Cardiac muscle cell (in vitro differentiated cells and primary cell): ENCODE data around the gene HLA-G. TPM values are rescaled to one million over a fixed set of nuclear protein-coding genes. Genes with fewer than 3 reads are reported as not detected.
A peak's percentile ranks its signal among the peaks of the same experiment; 100 is the strongest.

Experiments
- DNase-seq, 2 donors: peaks; one replicate each; pipeline versions ENCODE4 v3.0.0 to v3.0.0-alpha.2; 2010 to 2017; ENCODE audit warnings: low read depth in 1 of 2, low spot score in 1 of 2
- H3K27ac ChIP-seq: fragments of 200-600 bp; sonication (generic); 2 replicates; pipeline ENCODE4 v1.5.1; 2016
- H3K27me3 ChIP-seq: fragments of 200-600 bp; sonication (generic); 2 replicates; pipeline ENCODE4 v1.6.0; 2016; ENCODE audit warnings: control low read depth
- H3K36me3 ChIP-seq: fragments of 200-600 bp; sonication (generic); 2 replicates; pipeline ENCODE4 v1.5.1; 2016; ENCODE audit warnings: control low read depth
- H3K4me1 ChIP-seq: fragments of 200-600 bp; sonication (generic); 2 replicates; pipeline ENCODE4 v1.8.1; 2017; ENCODE audit warnings: low read depth, mild to moderate bottlenecking, mixed run types
- H3K4me3 ChIP-seq: fragments of 200-600 bp; sonication (generic); 2 replicates; pipeline ENCODE4 v1.5.1; 2016; ENCODE audit warnings: mild to moderate bottlenecking
- H3K9me3 ChIP-seq: fragments of 200-600 bp; sonication (generic); 2 replicates; pipeline ENCODE4 v1.5.1; 2017; ENCODE audit warnings: low read depth, mild to moderate bottlenecking, control low read depth
- polyA plus RNA-seq: library from polyadenylated mRNA; unstranded; fragments of >200 nt; fragmentation: Nextera tagmentation; extraction: Ambion mirVana; gene quantifications from 2 replicates; pipeline ENCODE4 v1.2.1, GENCODE V29; 2016
- total RNA-seq: library from RNA; depleted of rRNA; stranded (reverse); fragments of >200 nt; gene quantifications from 2 replicates; pipeline ENCODE4 v1.2.3, GENCODE V29; 2016
- TF ChIP-seq, protein P1 (sequence below): IDR thresholded peaks from 2 replicates; pipeline ENCODE4 v1.5.1; 2012; ENCODE audit warnings: low read depth, mild to moderate bottlenecking, low read length

Gene HLA-G
- total and polyA plus RNA-seq, 2 experiments from 2014 or later = 0.12 TPM; not detected in 1

DNA sequence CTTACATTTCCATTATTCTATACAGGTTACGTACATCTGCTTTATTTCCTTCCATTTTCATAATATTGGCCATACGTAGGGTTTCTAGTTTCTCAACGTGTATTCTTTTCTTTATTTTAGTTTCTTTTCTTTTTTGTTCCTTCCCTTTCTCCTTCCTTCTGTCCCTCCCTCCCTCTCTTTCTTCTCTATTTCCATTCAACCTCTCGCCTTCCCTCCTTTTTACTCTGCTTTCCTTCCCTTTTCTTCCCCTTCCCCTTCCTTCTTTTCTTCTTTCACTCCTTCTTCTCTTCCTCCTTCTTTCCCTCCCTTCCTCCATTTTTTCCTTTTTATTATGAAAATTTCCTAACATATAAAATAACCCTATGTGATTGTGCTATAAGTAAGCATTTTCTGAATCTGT lies 8.7 kb upstream of the HLA-G start:
- Histone ChIP-seq H3K27ac (no peak overlapping the region), H3K9me3 (no peaks in the 10 kb centered on the region), H3K27me3 (peaks cover 20% of the 10 kb centered on the region), H3K4me1 (no peaks in the 10 kb centered on the region), H3K36me3 (no peaks in the 10 kb centered on the region), H3K4me3 (no peak overlapping the region)
- TF ChIP-seq, protein P1, sequence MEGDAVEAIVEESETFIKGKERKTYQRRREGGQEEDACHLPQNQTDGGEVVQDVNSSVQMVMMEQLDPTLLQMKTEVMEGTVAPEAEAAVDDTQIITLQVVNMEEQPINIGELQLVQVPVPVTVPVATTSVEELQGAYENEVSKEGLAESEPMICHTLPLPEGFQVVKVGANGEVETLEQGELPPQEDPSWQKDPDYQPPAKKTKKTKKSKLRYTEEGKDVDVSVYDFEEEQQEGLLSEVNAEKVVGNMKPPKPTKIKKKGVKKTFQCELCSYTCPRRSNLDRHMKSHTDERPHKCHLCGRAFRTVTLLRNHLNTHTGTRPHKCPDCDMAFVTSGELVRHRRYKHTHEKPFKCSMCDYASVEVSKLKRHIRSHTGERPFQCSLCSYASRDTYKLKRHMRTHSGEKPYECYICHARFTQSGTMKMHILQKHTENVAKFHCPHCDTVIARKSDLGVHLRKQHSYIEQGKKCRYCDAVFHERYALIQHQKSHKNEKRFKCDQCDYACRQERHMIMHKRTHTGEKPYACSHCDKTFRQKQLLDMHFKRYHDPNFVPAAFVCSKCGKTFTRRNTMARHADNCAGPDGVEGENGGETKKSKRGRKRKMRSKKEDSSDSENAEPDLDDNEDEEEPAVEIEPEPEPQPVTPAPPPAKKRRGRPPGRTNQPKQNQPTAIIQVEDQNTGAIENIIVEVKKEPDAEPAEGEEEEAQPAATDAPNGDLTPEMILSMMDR = no peak
- DNase-seq = no peak

DNA sequence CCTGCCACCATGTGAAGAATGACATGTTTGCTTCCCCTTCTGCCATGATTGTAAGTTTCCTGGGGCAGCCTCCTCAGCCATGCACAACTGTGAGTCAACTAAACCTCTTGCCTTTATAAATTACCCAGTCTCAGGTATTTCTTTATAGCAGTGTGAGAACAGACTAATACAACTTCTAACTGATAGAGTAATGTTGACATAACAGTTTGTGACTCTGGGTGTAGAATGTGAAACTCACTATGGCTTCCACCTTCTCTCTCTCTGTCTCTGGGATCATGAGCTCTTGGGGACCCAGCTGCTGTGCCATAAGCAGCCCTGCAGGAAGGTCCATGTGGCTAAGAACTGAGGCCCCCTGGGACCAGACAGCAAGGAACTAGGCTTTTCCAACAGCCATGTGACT lies 3.5 kb upstream of the HLA-G start:
- TF ChIP-seq, protein P1 = no peak
- H3K27ac ChIP-seq = no peak overlapping the region
- DNase-seq = no peak
- H3K4me3 ChIP-seq = no peak overlapping the region
- peaks cover 69% of the 10 kb centered on the region for H3K27me3 ChIP-seq
- no peaks in the 10 kb centered on the region for H3K9me3 ChIP-seq
- no peaks in the 10 kb centered on the region for H3K36me3 ChIP-seq
- H3K4me1 ChIP-seq = no peaks in the 10 kb centered on the region

DNA sequence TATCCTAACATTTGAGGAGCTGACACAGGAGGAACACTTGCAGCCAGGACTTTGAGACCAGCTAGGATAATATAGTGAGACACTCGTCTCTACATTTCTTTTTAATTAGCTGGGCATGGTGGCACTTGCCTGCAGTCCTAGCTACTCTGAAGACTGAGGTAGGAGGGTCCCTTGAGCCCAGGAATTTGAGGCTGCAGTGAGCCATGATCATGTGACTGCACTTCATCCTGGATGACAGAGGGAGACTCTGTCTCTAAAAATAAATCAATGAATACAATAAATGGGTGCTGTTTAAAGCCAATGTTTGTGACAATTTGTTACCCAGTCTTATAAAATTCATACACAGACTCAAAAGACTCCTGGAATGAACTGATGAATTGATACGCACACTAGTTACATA lies 1.8 kb upstream of the HLA-G start:
- peaks cover 82% of the 10 kb centered on the region for H3K27me3 ChIP-seq
- no peaks in the 10 kb centered on the region for H3K36me3 ChIP-seq
- H3K4me3 ChIP-seq = no peak overlapping the region
- TF ChIP-seq, protein P1 = no peak
- peak in 1 of 2 donors; percentile 5 for DNase-seq
- H3K27ac ChIP-seq = no peak overlapping the region
- H3K9me3 ChIP-seq = no peaks in the 10 kb centered on the region
- no peaks in the 10 kb centered on the region for H3K4me1 ChIP-seq

DNA sequence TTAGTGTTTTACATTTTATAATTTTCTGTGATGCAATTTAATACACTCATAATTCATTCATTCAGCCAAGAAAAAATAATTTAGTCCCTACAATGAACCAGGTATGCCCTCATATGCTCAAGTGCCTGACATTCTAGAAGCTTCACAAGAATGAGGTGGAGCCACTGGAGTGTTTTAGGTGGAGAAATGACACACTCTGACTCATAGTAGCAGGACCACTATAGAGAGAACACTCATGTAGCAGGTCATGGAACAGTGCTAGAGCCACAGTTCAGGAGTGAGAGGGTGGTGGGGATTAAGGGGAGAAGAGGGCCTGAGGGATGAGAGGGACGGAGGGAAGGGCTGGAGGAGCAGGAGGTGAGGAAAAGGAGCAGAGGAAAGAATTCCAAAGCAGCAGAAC lies 1.4 kb upstream of the HLA-G start:
- no peaks in the 10 kb centered on the region for H3K4me1 ChIP-seq
- peaks cover 81% of the 10 kb centered on the region for H3K27me3 ChIP-seq
- no peak for DNase-seq
- TF ChIP-seq, protein P1 = no peak
- H3K9me3 ChIP-seq = no peaks in the 10 kb centered on the region
- no peak overlapping the region for H3K27ac ChIP-seq
- no peak overlapping the region for H3K4me3 ChIP-seq
- H3K36me3 ChIP-seq = no peaks in the 10 kb centered on the region

DNA sequence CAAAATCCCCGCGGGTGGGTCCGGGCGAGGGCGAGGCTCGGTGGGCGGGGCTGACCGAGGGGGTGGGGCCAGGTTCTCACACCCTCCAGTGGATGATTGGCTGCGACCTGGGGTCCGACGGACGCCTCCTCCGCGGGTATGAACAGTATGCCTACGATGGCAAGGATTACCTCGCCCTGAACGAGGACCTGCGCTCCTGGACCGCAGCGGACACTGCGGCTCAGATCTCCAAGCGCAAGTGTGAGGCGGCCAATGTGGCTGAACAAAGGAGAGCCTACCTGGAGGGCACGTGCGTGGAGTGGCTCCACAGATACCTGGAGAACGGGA lies 809 bp downstream of the HLA-G start:
- no peaks in the 10 kb centered on the region for H3K9me3 ChIP-seq
- H3K4me3 ChIP-seq = peak overlapping the region; percentile 20
- DNase-seq = no peak
- TF ChIP-seq, protein P1 = no peak
- H3K27ac ChIP-seq = no peak overlapping the region
- peaks cover 92% of the 10 kb centered on the region for H3K27me3 ChIP-seq
- H3K4me1 ChIP-seq = no peaks in the 10 kb centered on the region
- H3K36me3 ChIP-seq = no peaks in the 10 kb centered on the region

DNA sequence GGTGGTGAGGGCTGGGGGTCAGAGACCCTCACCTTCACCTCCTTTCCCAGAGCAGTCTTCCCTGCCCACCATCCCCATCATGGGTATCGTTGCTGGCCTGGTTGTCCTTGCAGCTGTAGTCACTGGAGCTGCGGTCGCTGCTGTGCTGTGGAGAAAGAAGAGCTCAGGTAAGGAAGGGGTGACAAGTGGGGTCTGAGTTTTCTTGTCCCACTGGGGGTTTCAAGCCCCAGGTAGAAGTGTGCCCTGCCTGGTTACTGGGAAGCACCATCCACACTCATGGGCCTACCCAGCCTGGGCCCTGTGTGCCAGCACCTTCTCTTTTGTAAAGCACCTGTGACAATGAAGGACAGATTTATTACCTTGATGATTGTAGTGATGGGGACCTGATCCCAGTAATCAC lies 2.1 kb downstream of the HLA-G start:
- no peak for DNase-seq
- TF ChIP-seq, protein P1 = no peak
- H3K9me3 ChIP-seq = no peaks in the 10 kb centered on the region
- H3K4me3 ChIP-seq = no peak overlapping the region
- peaks cover 93% of the 10 kb centered on the region for H3K27me3 ChIP-seq
- H3K36me3 ChIP-seq = no peaks in the 10 kb centered on the region
- no peaks in the 10 kb centered on the region for H3K4me1 ChIP-seq
- no peak overlapping the region for H3K27ac ChIP-seq
